ENCODE results near the gene FYB1. TPM values are rescaled to one million over a fixed set of nuclear protein-coding genes. Genes with fewer than 3 reads are reported as not detected.

Gene FYB1
- total RNA-seq, 1 donor = under 0.01 TPM

GRCh38 chr5:39205550-39205949 is 13.8 kb downstream of the FYB1 start:
- no peaks in the 10 kb centered on the region for H3K4me1 ChIP-seq (ENCODE audit: insufficient read depth, low read length)
- peaks cover 11% of the 10 kb centered on the region for H3K27me3 ChIP-seq (ENCODE audit: insufficient read depth, low read length)
- no peak overlapping the region for H3K4me3 ChIP-seq (ENCODE audit: insufficient read depth, low read length)
- H3K9me3 ChIP-seq (ENCODE audit: low read depth, low read length) = no peaks in the 10 kb centered on the region
- no peaks in the 10 kb centered on the region for H3K36me3 ChIP-seq (ENCODE audit: insufficient read depth, low read length)
- H3K27ac ChIP-seq (ENCODE audit: low read depth, low read length) = no peak overlapping the region
- TF ChIP-seq CTCF (IDR thresholded peaks at IDR 0.05; ENCODE audit: extremely low read depth, low read depth, low read length) = no peak
- H4K20me1 ChIP-seq (ENCODE audit: insufficient read depth, low read length) = no peaks in the 10 kb centered on the region
- DNase-seq (ENCODE audit: insufficient read length, low spot score, missing footprints) = no peak
- H3K4me2 ChIP-seq (ENCODE audit: insufficient read depth, low read length) = no peak overlapping the region
- H2AFZ ChIP-seq (ENCODE audit: low read length) = no peak overlapping the region
- H3K79me2 ChIP-seq (ENCODE audit: insufficient read depth, low read length) = no peaks in the 10 kb centered on the region

- Histone ChIP-seq H3K4me3 (ENCODE audit: insufficient read depth, low read length) (no peak overlapping the region), H3K79me2 (ENCODE audit: insufficient read depth, low read length) (no peaks in the 10 kb centered on the region), H3K9me3 (ENCODE audit: low read depth, low read length) (no peaks in the 10 kb centered on the region), H3K27ac (ENCODE audit: low read depth, low read length) (no peak overlapping the region), H3K27me3 (ENCODE audit: insufficient read depth, low read length) (peaks cover 9% of the 10 kb centered on the region), H3K36me3 (ENCODE audit: insufficient read depth, low read length) (no peaks in the 10 kb centered on the region), H2AFZ (ENCODE audit: low read length) (no peak overlapping the region), H3K4me1 (ENCODE audit: insufficient read depth, low read length) (no peaks in the 10 kb centered on the region), H4K20me1 (ENCODE audit: insufficient read depth, low read length) (no peaks in the 10 kb centered on the region), H3K4me2 (ENCODE audit: insufficient read depth, low read length) (no peak overlapping the region)
- DNase-seq (ENCODE audit: insufficient read length, low spot score, missing footprints) = no peak
- no peak for TF ChIP-seq CTCF (IDR thresholded peaks at IDR 0.05; ENCODE audit: extremely low read depth, low read depth, low read length)
Measured at GRCh38 chr5:39203951-39204350, 15.4 kb downstream of the FYB1 start.

- no peak overlapping the region for H2AFZ ChIP-seq (ENCODE audit: low read length)
- no peak for TF ChIP-seq CTCF (IDR thresholded peaks at IDR 0.05; ENCODE audit: extremely low read depth, low read depth, low read length)
- H3K36me3 ChIP-seq (ENCODE audit: insufficient read depth, low read length) = no peaks in the 10 kb centered on the region
Measured at GRCh38 chr5:39203275-39203922, 16.0 kb downstream of the FYB1 start.

GRCh38 chr5:39202597-39203274 is 16.6 kb downstream of the FYB1 start:
- Histone ChIP-seq H4K20me1 (ENCODE audit: insufficient read depth, low read length) (no peaks in the 10 kb centered on the region), H3K36me3 (ENCODE audit: insufficient read depth, low read length) (no peaks in the 10 kb centered on the region), H3K4me1 (ENCODE audit: insufficient read depth, low read length) (no peaks in the 10 kb centered on the region), H3K9me3 (ENCODE audit: low read depth, low read length) (no peaks in the 10 kb centered on the region), H3K79me2 (ENCODE audit: insufficient read depth, low read length) (no peaks in the 10 kb centered on the region), H3K27ac (ENCODE audit: low read depth, low read length) (no peak overlapping the region), H2AFZ (ENCODE audit: low read length) (no peak overlapping the region), H3K27me3 (ENCODE audit: insufficient read depth, low read length) (peaks cover 5% of the 10 kb centered on the region), H3K4me3 (ENCODE audit: insufficient read depth, low read length) (no peak overlapping the region), H3K4me2 (ENCODE audit: insufficient read depth, low read length) (no peak overlapping the region)
- no peak for DNase-seq (ENCODE audit: insufficient read length, low spot score, missing footprints)
- TF ChIP-seq CTCF (IDR thresholded peaks at IDR 0.05; ENCODE audit: extremely low read depth, low read depth, low read length) = no peak

More at GRCh38 chr5:39203275-39203922, 16.0 kb downstream of the FYB1 start:
- no peak overlapping the region for H3K27ac ChIP-seq (ENCODE audit: low read depth, low read length)
- H4K20me1 ChIP-seq (ENCODE audit: insufficient read depth, low read length) = no peaks in the 10 kb centered on the region
- no peak overlapping the region for H3K4me3 ChIP-seq (ENCODE audit: insufficient read depth, low read length)
- H3K4me2 ChIP-seq (ENCODE audit: insufficient read depth, low read length) = no peak overlapping the region
- peaks cover 9% of the 10 kb centered on the region for H3K27me3 ChIP-seq (ENCODE audit: insufficient read depth, low read length)
- no peaks in the 10 kb centered on the region for H3K79me2 ChIP-seq (ENCODE audit: insufficient read depth, low read length)
- H3K4me1 ChIP-seq (ENCODE audit: insufficient read depth, low read length) = no peaks in the 10 kb centered on the region
- DNase-seq (ENCODE audit: insufficient read length, low spot score, missing footprints) = no peak
- H3K9me3 ChIP-seq (ENCODE audit: low read depth, low read length) = no peaks in the 10 kb centered on the region
